Measurements from ENCODE around the gene NRIP1.
A peak's percentile ranks its signal among the peaks of the same experiment; 100 is the strongest.

The NRIP1 gene

GRCh38 chr21:15054089-15054488, 10.7 kb downstream of the NRIP1 start:
- H3K4me3 ChIP-seq (ENCODE audit: low read length): no peak overlapping the region
- H3K36me3 ChIP-seq (ENCODE audit: control insufficient read depth, insufficient read depth, low read length, severe bottlenecking): no peaks in the 10 kb centered on the region
- no peak overlapping the region for H3K9ac ChIP-seq (ENCODE audit: low read length)
- H3K4me1 ChIP-seq (ENCODE audit: control insufficient read depth, insufficient read depth, low read length): peaks cover 67% of the 10 kb centered on the region
- no peaks in the 10 kb centered on the region for H3K9me3 ChIP-seq (ENCODE audit: control insufficient read depth, low read length)
- H3K27me3 ChIP-seq (replicated peaks; ENCODE audit: control insufficient read depth, insufficient read depth, low read length): no peaks in the 10 kb centered on the region
- no peak for DNase-seq (ENCODE audit: low read depth)

- Histone ChIP-seq H3K27me3 (replicated peaks; ENCODE audit: control insufficient read depth, insufficient read depth, low read length) (no peaks in the 10 kb centered on the region), H3K4me3 (ENCODE audit: low read length) (no peak overlapping the region), H3K9ac (ENCODE audit: low read length) (no peak overlapping the region), H3K9me3 (ENCODE audit: control insufficient read depth, low read length) (no peaks in the 10 kb centered on the region), H3K4me1 (ENCODE audit: control insufficient read depth, insufficient read depth, low read length) (peaks cover 67% of the 10 kb centered on the region), H3K36me3 (ENCODE audit: control insufficient read depth, insufficient read depth, low read length, severe bottlenecking) (no peaks in the 10 kb centered on the region)
- no peak for DNase-seq (ENCODE audit: low read depth)
Measured at GRCh38 chr21:15053500-15053899, 11.3 kb downstream of the NRIP1 start.

GRCh38 chr21:15052459-15052763, 12.4 kb downstream of the NRIP1 start:
- Histone ChIP-seq H3K27me3 (replicated peaks; ENCODE audit: control insufficient read depth, insufficient read depth, low read length) (no peaks in the 10 kb centered on the region), H3K9me3 (ENCODE audit: control insufficient read depth, low read length) (no peaks in the 10 kb centered on the region), H3K4me3 (ENCODE audit: low read length) (no peak overlapping the region), H3K9ac (ENCODE audit: low read length) (no peak overlapping the region), H3K36me3 (ENCODE audit: control insufficient read depth, insufficient read depth, low read length, severe bottlenecking) (no peaks in the 10 kb centered on the region), H3K4me1 (ENCODE audit: control insufficient read depth, insufficient read depth, low read length) (peaks cover 59% of the 10 kb centered on the region)
- DNase-seq (ENCODE audit: low read depth): no peak

- no peaks in the 10 kb centered on the region for H3K27me3 ChIP-seq (replicated peaks; ENCODE audit: control insufficient read depth, insufficient read depth, low read length)
- H3K9ac ChIP-seq (ENCODE audit: low read length): no peak overlapping the region
- H3K4me3 ChIP-seq (ENCODE audit: low read length): peak overlapping the region; percentile 55
- no peaks in the 10 kb centered on the region for H3K36me3 ChIP-seq (ENCODE audit: control insufficient read depth, insufficient read depth, low read length, severe bottlenecking)
- H3K9me3 ChIP-seq (ENCODE audit: control insufficient read depth, low read length): no peaks in the 10 kb centered on the region
- DNase-seq (ENCODE audit: low read depth): peak; percentile 40
- H3K4me1 ChIP-seq (ENCODE audit: control insufficient read depth, insufficient read depth, low read length): peaks cover 53% of the 10 kb centered on the region
Measured at GRCh38 chr21:15051644-15052458, 12.9 kb downstream of the NRIP1 start.

GRCh38 chr21:15050568-15051377, 14.0 kb downstream of the NRIP1 start:
- DNase-seq (ENCODE audit: low read depth): no peak
- peaks cover 6% of the 10 kb centered on the region for H3K36me3 ChIP-seq (ENCODE audit: control insufficient read depth, insufficient read depth, low read length, severe bottlenecking)
- H3K4me3 ChIP-seq (ENCODE audit: low read length): no peak overlapping the region
- no peak overlapping the region for H3K9ac ChIP-seq (ENCODE audit: low read length)
- peaks cover 49% of the 10 kb centered on the region for H3K4me1 ChIP-seq (ENCODE audit: control insufficient read depth, insufficient read depth, low read length)
- H3K9me3 ChIP-seq (ENCODE audit: control insufficient read depth, low read length): no peaks in the 10 kb centered on the region
- H3K27me3 ChIP-seq (replicated peaks; ENCODE audit: control insufficient read depth, insufficient read depth, low read length): no peaks in the 10 kb centered on the region

GRCh38 chr21:15045017-15045416, 19.8 kb downstream of the NRIP1 start:
- peaks cover 32% of the 10 kb centered on the region for H3K36me3 ChIP-seq (ENCODE audit: control insufficient read depth, insufficient read depth, low read length, severe bottlenecking)
- no peaks in the 10 kb centered on the region for H3K9me3 ChIP-seq (ENCODE audit: control insufficient read depth, low read length)
- DNase-seq (ENCODE audit: low read depth): no peak
- no peak overlapping the region for H3K9ac ChIP-seq (ENCODE audit: low read length)
- peaks cover 17% of the 10 kb centered on the region for H3K4me1 ChIP-seq (ENCODE audit: control insufficient read depth, insufficient read depth, low read length)
- H3K27me3 ChIP-seq (replicated peaks; ENCODE audit: control insufficient read depth, insufficient read depth, low read length): no peaks in the 10 kb centered on the region
- no peak overlapping the region for H3K4me3 ChIP-seq (ENCODE audit: low read length)

GRCh38 chr21:15042531-15042930, 22.3 kb downstream of the NRIP1 start:
- Histone ChIP-seq H3K4me3 (ENCODE audit: low read length) (no peak overlapping the region), H3K36me3 (ENCODE audit: control insufficient read depth, insufficient read depth, low read length, severe bottlenecking) (peaks cover 53% of the 10 kb centered on the region), H3K27me3 (replicated peaks; ENCODE audit: control insufficient read depth, insufficient read depth, low read length) (no peaks in the 10 kb centered on the region), H3K9ac (ENCODE audit: low read length) (no peak overlapping the region), H3K9me3 (ENCODE audit: control insufficient read depth, low read length) (no peaks in the 10 kb centered on the region), H3K4me1 (ENCODE audit: control insufficient read depth, insufficient read depth, low read length) (no peaks in the 10 kb centered on the region)
- DNase-seq (ENCODE audit: low read depth): no peak

GRCh38 chr21:15039607-15040299, 25.0 kb downstream of the NRIP1 start:
- Histone ChIP-seq H3K4me3 (ENCODE audit: low read length) (no peak overlapping the region), H3K36me3 (ENCODE audit: control insufficient read depth, insufficient read depth, low read length, severe bottlenecking) (peaks cover 54% of the 10 kb centered on the region), H3K4me1 (ENCODE audit: control insufficient read depth, insufficient read depth, low read length) (peaks cover 3% of the 10 kb centered on the region), H3K9ac (ENCODE audit: low read length) (no peak overlapping the region), H3K27me3 (replicated peaks; ENCODE audit: control insufficient read depth, insufficient read depth, low read length) (no peaks in the 10 kb centered on the region), H3K9me3 (ENCODE audit: control insufficient read depth, low read length) (no peaks in the 10 kb centered on the region)
- DNase-seq (ENCODE audit: low read depth): no peak

- Histone ChIP-seq H3K36me3 (ENCODE audit: control insufficient read depth, insufficient read depth, low read length, severe bottlenecking) (peaks cover 53% of the 10 kb centered on the region), H3K9ac (ENCODE audit: low read length) (no peak overlapping the region), H3K4me1 (ENCODE audit: control insufficient read depth, insufficient read depth, low read length) (peaks cover 17% of the 10 kb centered on the region), H3K9me3 (ENCODE audit: control insufficient read depth, low read length) (no peaks in the 10 kb centered on the region), H3K27me3 (replicated peaks; ENCODE audit: control insufficient read depth, insufficient read depth, low read length) (no peaks in the 10 kb centered on the region), H3K4me3 (ENCODE audit: low read length) (no peak overlapping the region)
- DNase-seq (ENCODE audit: low read depth): no peak
Measured at GRCh38 chr21:15037900-15038293, 26.9 kb downstream of the NRIP1 start.

GRCh38 chr21:15037095-15037899, 27.5 kb downstream of the NRIP1 start:
- Histone ChIP-seq H3K9me3 (ENCODE audit: control insufficient read depth, low read length) (no peaks in the 10 kb centered on the region), H3K4me3 (ENCODE audit: low read length) (no peak overlapping the region), H3K9ac (ENCODE audit: low read length) (no peak overlapping the region), H3K36me3 (ENCODE audit: control insufficient read depth, insufficient read depth, low read length, severe bottlenecking) (peaks cover 47% of the 10 kb centered on the region), H3K27me3 (replicated peaks; ENCODE audit: control insufficient read depth, insufficient read depth, low read length) (no peaks in the 10 kb centered on the region), H3K4me1 (ENCODE audit: control insufficient read depth, insufficient read depth, low read length) (peaks cover 17% of the 10 kb centered on the region)
- no peak for DNase-seq (ENCODE audit: low read depth)

Data from adipocyte (in vitro differentiated cells).